ENCODE results near the gene MALAT1. TPM values are rescaled to one million over a fixed set of nuclear protein-coding genes. Genes with fewer than 3 reads are reported as not detected.

The MALAT1 gene
- total RNA-seq: 13,561 and 20,792 TPM in 2 replicates

GRCh38 chr11:65498977-65499712, at the start of gene MALAT1:
TSS of gene MALAT1 (plus strand) at chr11:65499045.

GRCh38 chr11:65524741-65525545, 26.1 kb downstream of the MALAT1 start, which contains the start of gene SCYL1:
TSS of gene SCYL1 (plus strand) at chr11:65525083. CDS start at chr11:65525154, 71 bp downstream.

Other genes starting within 250 kb of the MALAT1 start
- gene POLA2, start 237.1 kb upstream of the MALAT1 start, total RNA-seq: 2.3 and 9.6 TPM in 2 replicates
- 33.2 and 47.8 TPM in 2 replicates for gene CDC42EP2, start 184.2 kb upstream of the MALAT1 start, total RNA-seq
- 49.3 and 51.1 TPM in 2 replicates for gene DPF2, start 165.2 kb upstream of the MALAT1 start, total RNA-seq
- under 0.01 TPM in 1 of 2 replicates, not detected in the other for gene TIGD3, start 144.3 kb upstream of the MALAT1 start, total RNA-seq
- gene SLC25A45, start 116.4 kb upstream of the MALAT1 start, total RNA-seq: 2.0 and 3.1 TPM in 2 replicates
- gene FRMD8, start 112.4 kb upstream of the MALAT1 start, total RNA-seq: 34.2 and 51.8 TPM in 2 replicates
- 322 and 406 TPM in 2 replicates for gene NEAT1, start 76.2 kb upstream of the MALAT1 start, total RNA-seq
- gene SCYL1, start 26.0 kb downstream of the MALAT1 start, total RNA-seq: 77.2 and 139 TPM in 2 replicates
- gene LTBP3, start 59.3 kb downstream of the MALAT1 start, total RNA-seq: 38.7 and 93.8 TPM in 2 replicates
- gene ZNRD2, start 71.4 kb downstream of the MALAT1 start, total RNA-seq: 36.7 and 55.1 TPM in 2 replicates
- 11.8 and 30.3 TPM in 2 replicates for gene FAM89B, start 73.5 kb downstream of the MALAT1 start, total RNA-seq
- 60.4 and 79.7 TPM in 2 replicates for gene EHBP1L1, start 77.0 kb downstream of the MALAT1 start, total RNA-seq
- gene KCNK7, start 96.8 kb downstream of the MALAT1 start, total RNA-seq: 0.29 and 0.50 TPM in 2 replicates
- 25.8 and 26.3 TPM in 2 replicates for gene MAP3K11, start 115.2 kb downstream of the MALAT1 start, total RNA-seq
- gene PCNX3, start 116.7 kb downstream of the MALAT1 start, total RNA-seq: 22.7 and 30.8 TPM in 2 replicates
- gene SIPA1, start 139.1 kb downstream of the MALAT1 start, total RNA-seq: 25.1 and 25.2 TPM in 2 replicates
- gene RELA, start 163.9 kb downstream of the MALAT1 start, total RNA-seq: 9.3 and 23.8 TPM in 2 replicates
- 45.4 and 47.3 TPM in 2 replicates for gene KAT5, start 213.2 kb downstream of the MALAT1 start, total RNA-seq
- 32.9 and 57.7 TPM in 2 replicates for gene RNASEH2C, start 221.8 kb downstream of the MALAT1 start, total RNA-seq

Data from smooth muscle cell of trachea (primary cell).